Measurements from ENCODE around the gene DUSP7.

DNA sequence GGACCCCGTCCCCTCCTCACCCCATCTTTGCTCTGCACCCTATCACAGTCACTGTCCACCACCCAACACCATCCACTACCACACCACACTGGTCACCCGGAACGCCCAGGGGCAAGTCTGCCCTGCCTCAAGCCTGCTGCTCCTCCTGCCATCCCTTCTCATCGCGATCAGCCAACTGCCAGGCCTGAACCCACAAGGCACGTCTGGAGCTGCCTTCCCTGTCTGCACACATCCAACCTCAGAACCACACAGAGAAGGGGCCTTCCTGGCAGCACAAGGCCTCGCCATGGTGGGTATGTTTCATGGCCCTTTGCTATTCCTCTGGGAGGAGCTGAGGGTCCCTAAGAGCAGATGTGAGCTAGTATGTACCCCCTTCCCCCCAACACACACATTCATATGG is 3.4 kb upstream of the DUSP7 start:
- TF ChIP-seq EP300 (IDR thresholded peaks at IDR 0.05; ENCODE audit: low read depth) (no peak), CTCF (IDR thresholded peaks at IDR 0.05) (no peak), POLR2A (IDR thresholded peaks at IDR 0.05) (no peak)

Data from transverse colon (tissue), 3 donors.